NCI-H2107 treated with DMSO at 0.1 percent for 48 hours (cell line): ENCODE data around the gene MTUS2.
"Not testable (repeated sequence)": the region's sequence is repeated elsewhere in the genome, so short reads cannot be mapped to it uniquely, and the experiment has no call there.

Source experiments
- DNase-seq: peaks from one replicate; lab custom pipeline; 2025; ENCODE audit not compliant: unreplicated experiment; lab: John Stamatoyannopoulos, UW

Gene MTUS2

GRCh38 chr13:29156136-29156535, 336.0 kb downstream of the MTUS2 start:
- DNase-seq: no peak

GRCh38 chr13:29159871-29160270, 339.7 kb downstream of the MTUS2 start:
- DNase-seq: no peak

GRCh38 chr13:29160862-29161261, 340.7 kb downstream of the MTUS2 start:
- DNase-seq: no peak

GRCh38 chr13:29161676-29162075, 341.5 kb downstream of the MTUS2 start:
- no peak for DNase-seq

- DNase-seq: no peak
These were observed 342.6 kb downstream of the MTUS2 start for GRCh38 chr13:29162638-29163235.

GRCh38 chr13:29164116-29164515, 344.0 kb downstream of the MTUS2 start:
- DNase-seq: no peak

- DNase-seq: no peak
These were observed 345.1 kb downstream of the MTUS2 start for GRCh38 chr13:29165216-29165615.

GRCh38 chr13:29165840-29166239, 345.7 kb downstream of the MTUS2 start:
- DNase-seq: no peak

- no peak for DNase-seq
These were observed 350.4 kb downstream of the MTUS2 start for GRCh38 chr13:29170436-29171082.

- no peak for DNase-seq
These were observed 351.1 kb downstream of the MTUS2 start for GRCh38 chr13:29171244-29171643.

- no peak for DNase-seq
These were observed 354.0 kb downstream of the MTUS2 start for GRCh38 chr13:29174093-29174492.

GRCh38 chr13:29175250-29175873, 355.2 kb downstream of the MTUS2 start:
- DNase-seq: no peak

- DNase-seq: no peak
These were observed 359.9 kb downstream of the MTUS2 start for GRCh38 chr13:29180055-29180454.

- DNase-seq: no peak
These were observed 362.1 kb downstream of the MTUS2 start for GRCh38 chr13:29182216-29182615.

- no peak for DNase-seq
These were observed 365.8 kb downstream of the MTUS2 start for GRCh38 chr13:29185926-29186325.

- DNase-seq: no peak
These were observed 367.4 kb downstream of the MTUS2 start for GRCh38 chr13:29187584-29187983.

- no peak for DNase-seq
These were observed 370.2 kb downstream of the MTUS2 start for GRCh38 chr13:29190298-29190697.

- DNase-seq: no peak
These were observed 372.9 kb downstream of the MTUS2 start for GRCh38 chr13:29193083-29193482.

- no peak for DNase-seq
These were observed 375.3 kb downstream of the MTUS2 start for GRCh38 chr13:29195456-29195855.

- DNase-seq: no peak
These were observed 376.4 kb downstream of the MTUS2 start for GRCh38 chr13:29196409-29197074.

GRCh38 chr13:29202753-29203152, 382.6 kb downstream of the MTUS2 start:
- not testable (repeated sequence) for DNase-seq

- no peak for DNase-seq
These were observed 384.5 kb downstream of the MTUS2 start for GRCh38 chr13:29204651-29205050.
